AG04449 (cell line): ENCODE data around the gene ETV3L.

ENCODE experiments used
- CTCF ChIA-PET: fragments of 350-600 bp; formaldehyde crosslinking; extraction: SDS; loops from one replicate; lab custom pipeline; 2021; ENCODE audit warnings: antibody characterized with exemption; lab: Yijun Ruan, JAX
- POLR2A ChIA-PET: fragments of 400-600, 350-600 bp; formaldehyde crosslinking; extraction: SDS; loops from one replicate; lab custom pipeline; 2020; ENCODE audit warnings: antibody characterized with exemption, inconsistent platforms; lab: Yijun Ruan, JAX
- DNase-seq: peaks from one replicate; pipeline ENCODE4 v3.0.0-alpha.2; 2010; ENCODE audit warnings: low read depth, low spot score
- H3K4me3 ChIP-seq: 2 replicates; pipeline ENCODE4 v1.5.1; 2011; ENCODE audit warnings: low read depth, mild to moderate bottlenecking, control low read depth, low read length
- TF ChIP-seq, protein P1 (sequence below): IDR thresholded peaks from one replicate; pipeline ENCODE4 v1.5.1; 2011; ENCODE audit warnings: mild to moderate bottlenecking, moderate library complexity, low read length, control low read depth, inconsistent platforms; ENCODE audit not compliant: insufficient read depth; ENCODE audit errors: missing control alignments

Gene ETV3L

DNA sequence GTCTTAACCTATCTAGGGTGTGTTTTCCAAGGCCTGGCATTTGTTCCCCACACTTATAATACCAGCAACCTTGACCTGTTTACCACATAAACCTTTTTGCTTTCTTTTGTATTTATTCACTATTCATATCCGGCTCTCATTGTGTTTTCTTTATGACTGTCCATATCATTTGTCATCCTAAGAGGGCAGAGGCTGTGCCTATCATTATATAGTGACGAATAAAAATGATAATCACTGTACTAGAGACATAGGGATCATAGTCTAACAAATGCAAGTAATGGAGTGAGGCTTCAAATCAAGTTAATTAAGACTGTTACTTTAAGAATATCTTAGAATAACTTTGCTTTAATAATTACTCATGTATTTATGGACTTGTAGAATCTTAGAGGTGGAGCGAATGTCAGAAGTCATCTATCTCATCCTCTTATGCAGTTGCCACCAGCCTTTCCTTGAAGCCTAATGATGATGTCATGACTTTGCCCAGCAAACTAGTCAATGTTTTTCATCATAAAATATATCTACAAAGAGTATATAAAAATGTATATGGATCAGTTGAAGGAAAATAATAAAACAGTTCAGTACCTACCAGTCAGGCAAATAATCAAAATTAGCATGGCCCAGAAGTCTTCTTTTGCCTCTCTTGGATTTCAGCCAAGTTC, 43.3 kb upstream of the ETV3L start:
- TF ChIP-seq, protein P1, sequence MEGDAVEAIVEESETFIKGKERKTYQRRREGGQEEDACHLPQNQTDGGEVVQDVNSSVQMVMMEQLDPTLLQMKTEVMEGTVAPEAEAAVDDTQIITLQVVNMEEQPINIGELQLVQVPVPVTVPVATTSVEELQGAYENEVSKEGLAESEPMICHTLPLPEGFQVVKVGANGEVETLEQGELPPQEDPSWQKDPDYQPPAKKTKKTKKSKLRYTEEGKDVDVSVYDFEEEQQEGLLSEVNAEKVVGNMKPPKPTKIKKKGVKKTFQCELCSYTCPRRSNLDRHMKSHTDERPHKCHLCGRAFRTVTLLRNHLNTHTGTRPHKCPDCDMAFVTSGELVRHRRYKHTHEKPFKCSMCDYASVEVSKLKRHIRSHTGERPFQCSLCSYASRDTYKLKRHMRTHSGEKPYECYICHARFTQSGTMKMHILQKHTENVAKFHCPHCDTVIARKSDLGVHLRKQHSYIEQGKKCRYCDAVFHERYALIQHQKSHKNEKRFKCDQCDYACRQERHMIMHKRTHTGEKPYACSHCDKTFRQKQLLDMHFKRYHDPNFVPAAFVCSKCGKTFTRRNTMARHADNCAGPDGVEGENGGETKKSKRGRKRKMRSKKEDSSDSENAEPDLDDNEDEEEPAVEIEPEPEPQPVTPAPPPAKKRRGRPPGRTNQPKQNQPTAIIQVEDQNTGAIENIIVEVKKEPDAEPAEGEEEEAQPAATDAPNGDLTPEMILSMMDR, result no peak
- DNase-seq, result no peak
- no peak overlapping the region for H3K4me3 ChIP-seq
- CTCF ChIA-PET, result interaction anchor here (1.2 to 6.2 kb wide), 2 partner anchors 13 to 53 kb away, joined by 5 to 117 read pairs; no protein-coding TSS in a partner anchor
- POLR2A ChIA-PET, result no interaction called here

DNA sequence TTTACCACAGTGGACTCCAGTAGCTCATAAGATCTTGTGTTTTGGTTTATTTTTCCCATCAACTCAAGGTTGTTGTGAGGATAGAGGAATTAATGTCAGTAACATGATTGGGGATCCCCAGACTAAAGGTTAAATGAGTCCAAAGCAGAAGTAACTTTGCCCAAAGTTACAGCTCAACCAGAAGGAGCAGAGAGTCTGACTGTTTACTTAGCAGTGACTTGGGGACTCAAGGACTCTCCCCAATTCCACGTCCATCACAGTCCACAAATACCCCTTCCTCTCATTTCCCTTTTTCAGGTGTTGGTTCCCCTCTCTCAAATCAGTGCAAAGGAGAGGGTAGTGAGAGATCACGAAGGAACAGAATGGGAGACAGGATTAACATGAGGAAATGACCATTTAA, 42.6 kb upstream of the ETV3L start:
- ChIA-PET CTCF (interaction anchor here (1.2 to 6.2 kb wide), 2 partner anchors 13 to 52 kb away, joined by 5 to 117 read pairs; no protein-coding TSS in a partner anchor), POLR2A (no interaction called here)

DNA sequence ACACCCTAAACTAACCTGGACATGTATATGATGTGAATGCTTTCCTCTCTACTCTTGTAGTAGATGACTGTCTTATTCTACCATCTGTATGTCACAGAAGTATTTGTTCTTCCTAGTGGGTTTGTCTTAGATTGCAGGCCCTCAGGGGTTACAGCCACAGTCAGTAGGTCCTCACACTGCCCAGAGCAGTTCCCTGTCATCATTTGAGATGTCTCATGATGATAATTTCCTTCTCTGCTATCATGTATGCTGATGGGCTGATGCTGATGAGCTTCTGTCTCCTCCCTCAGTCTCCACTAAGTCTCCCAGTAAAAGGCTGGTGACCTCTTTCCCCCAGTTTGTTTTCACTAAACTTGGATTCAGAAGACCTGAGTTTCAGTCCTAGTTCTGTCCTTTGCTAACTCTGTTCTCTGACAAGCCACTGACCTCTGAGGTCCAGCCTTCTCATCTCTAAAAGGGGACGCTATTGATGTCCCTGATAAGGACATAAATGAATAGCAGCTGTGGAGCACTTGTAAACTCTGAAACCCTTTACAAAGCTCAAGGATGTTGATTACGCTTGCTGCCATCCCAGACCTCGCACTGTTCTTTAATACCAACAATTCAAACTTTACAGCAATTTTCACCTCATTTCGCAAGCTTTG, 41.7 kb upstream of the ETV3L start:
- no peak overlapping the region for H3K4me3 ChIP-seq
- ChIA-PET CTCF (interaction anchor here (1.2 to 6.2 kb wide), 2 partner anchors 14 to 51 kb away, joined by 5 to 117 read pairs; no protein-coding TSS in a partner anchor), POLR2A (interaction anchor here (1.5 kb wide), 1 partner anchor 15 kb away, joined by 6 read pairs; no protein-coding TSS in a partner anchor)
- DNase-seq, result no peak
- TF ChIP-seq, protein P1, result no peak

More for the DNA sequence above, 42.6 kb upstream of the ETV3L start:
- H3K4me3 ChIP-seq, result no peak overlapping the region
- no peak for DNase-seq
- TF ChIP-seq, protein P1, result no peak

DNA sequence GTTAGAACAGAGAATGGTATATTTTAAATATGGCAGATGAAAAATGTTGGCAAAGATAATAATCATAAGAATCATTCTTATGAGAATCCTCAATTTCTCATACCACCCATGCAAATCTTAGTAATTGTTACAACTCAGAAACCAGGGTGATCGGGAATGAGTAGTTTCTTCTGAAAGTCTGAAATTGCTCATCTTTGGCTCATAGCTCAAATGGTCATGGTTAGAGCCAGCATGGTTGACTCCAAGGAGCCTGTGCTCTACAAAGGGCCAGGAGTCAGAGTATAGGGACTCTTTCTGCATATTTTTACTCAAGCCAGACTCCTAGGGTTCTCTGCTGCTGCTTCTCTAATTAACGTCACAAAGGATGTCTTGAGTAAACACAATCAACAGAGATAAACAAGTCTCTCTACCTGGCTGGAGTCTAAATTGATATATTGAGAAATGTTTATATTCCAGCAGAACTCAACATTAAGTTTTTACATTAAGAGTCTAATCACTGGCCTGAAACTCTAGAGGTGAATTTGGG, 40.5 kb upstream of the ETV3L start:
- CTCF ChIA-PET, result interaction anchor here (1.2 to 6.2 kb wide), 5 partner anchors 9 to 52 kb away, joined by 3 to 117 read pairs (median 10); no protein-coding TSS in a partner anchor
- no peak for DNase-seq
- H3K4me3 ChIP-seq, result no peak overlapping the region
- POLR2A ChIA-PET, result interaction anchor here (0.7 to 1.5 kb wide), 2 partner anchors 10 to 17 kb away, joined by 3 to 6 read pairs; no protein-coding TSS in a partner anchor
- TF ChIP-seq, protein P1, result no peak

DNA sequence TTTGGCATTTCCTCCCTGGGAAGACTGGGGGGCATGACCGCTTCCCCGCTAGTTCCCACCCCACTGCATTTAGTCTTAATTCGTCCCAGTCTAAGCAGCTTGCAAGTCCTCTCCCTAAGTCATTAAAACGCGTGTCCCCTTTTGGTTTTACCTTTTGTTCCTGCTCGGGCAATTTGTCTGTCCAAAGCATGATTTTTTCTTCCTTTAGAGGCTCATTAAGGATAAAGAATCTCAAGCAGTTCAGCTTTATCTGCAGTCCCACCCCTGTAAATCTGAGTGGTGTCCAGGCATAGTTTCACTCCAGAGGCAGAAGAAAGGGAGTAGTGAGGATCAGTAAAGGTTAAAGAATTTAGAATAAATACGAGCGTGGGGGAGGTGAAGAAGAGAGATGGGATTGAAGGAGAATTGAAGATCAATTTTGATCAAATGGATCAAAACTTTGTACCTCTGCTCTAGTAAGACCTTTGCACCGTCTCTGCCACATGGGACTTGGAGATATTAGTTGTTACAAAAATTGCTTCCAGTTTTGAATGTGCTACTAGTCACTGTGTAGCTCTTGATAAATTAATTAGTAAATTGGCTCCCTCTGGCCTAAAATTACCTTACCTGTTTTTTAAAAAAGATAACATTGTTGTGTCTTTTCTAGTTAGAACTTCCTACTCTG, 39.6 kb upstream of the ETV3L start:
- H3K4me3 ChIP-seq, result peak overlapping the region; percentile 95
- POLR2A ChIA-PET, result interaction anchor here (0.6 to 1.5 kb wide), 4 partner anchors 11 to 33 kb away, joined by 3 to 6 read pairs (median 4); no protein-coding TSS in a partner anchor
- CTCF ChIA-PET, result interaction anchor here (1.2 to 6.2 kb wide), 6 partner anchors 10 to 51 kb away, joined by 3 to 117 read pairs (median 8); no protein-coding TSS in a partner anchor
- peak; percentile 40 for DNase-seq
- TF ChIP-seq, protein P1, result no peak
